ENCODE measurements around the gene MEF2D.
A peak's percentile ranks its signal among the peaks of the same experiment; 100 is the strongest.

MEF2D gene

GRCh38 chr1:156533568-156534220 lies 33.1 kb upstream of the MEF2D start:
- CTCF ChIA-PET: no interaction called here
- H3K27ac ChIP-seq (ENCODE audit: extremely low read depth, low read depth, low read length): no peak overlapping the region
- H3K4me1 ChIP-seq (ENCODE audit: control insufficient read depth, insufficient read depth, low read length): no peaks in the 10 kb centered on the region
- peaks cover 34 to 91% of the 10 kb centered on the region in 2 experiments for H3K36me3 ChIP-seq (ENCODE audit: control insufficient read depth in 2 of 2, insufficient read depth in 1 of 2, low read length in 2 of 2)
- H3K4me3 ChIP-seq (ENCODE audit: low read depth, low read length): no peak overlapping the region
- POLR2A ChIA-PET: no interaction called here
- TF ChIP-seq PRDM10 (tag by site-specific recombination; IDR thresholded peaks at IDR 0.05) (0 out of 2 replicates have a peak, but pooled peaks have one; percentile 11), ZNF558 (tag by site-specific recombination; IDR thresholded peaks at IDR 0.05) (no peak)
- no peaks in the 10 kb centered on the region for H3K9me3 ChIP-seq (ENCODE audit: control insufficient read depth, insufficient read depth, low read depth, low read length)

GRCh38 chr1:156532374-156532773 lies 31.8 kb upstream of the MEF2D start:
- TF ChIP-seq ZSCAN4 (tag by site-specific recombination; IDR thresholded peaks at IDR 0.05) (no peak), ZNF701 (tag by site-specific recombination; IDR thresholded peaks at IDR 0.05) (no peak), ZNF362 (tag by site-specific recombination; IDR thresholded peaks at IDR 0.05) (no peak), ZBTB7A (tag by site-specific recombination; IDR thresholded peaks at IDR 0.05; ENCODE audit: low read depth) (no peak), ZSCAN30 (tag by site-specific recombination; IDR thresholded peaks at IDR 0.05) (no peak), ZNF223 (tag by site-specific recombination; IDR thresholded peaks at IDR 0.05) (no peak), ZNF843 (tag by site-specific recombination; IDR thresholded peaks at IDR 0.05) (no peak), ZNF398 (tag by site-specific recombination; IDR thresholded peaks at IDR 0.05) (no peak), ZNF211 (tag by site-specific recombination; IDR thresholded peaks at IDR 0.05; ENCODE audit: low read depth) (no peak), ZNF529 (tag by site-specific recombination; IDR thresholded peaks at IDR 0.05; ENCODE audit: insufficient replicate concordance) (no peak), HOXA7 (CRISPR knock-in tag; IDR thresholded peaks at IDR 0.05; ENCODE audit: borderline replicate concordance) (no peak), ZNF214 (tag by site-specific recombination; IDR thresholded peaks at IDR 0.05; ENCODE audit: borderline replicate concordance) (no peak), ZNF121 (tag by site-specific recombination; IDR thresholded peaks at IDR 0.05) (no peak)
- POLR2A ChIA-PET: interaction anchor here (0.6 kb wide), 1 partner anchor 1613 kb away, joined by 4 read pairs; no protein-coding TSS in a partner anchor
- CTCF ChIA-PET: interaction anchor here (0.7 kb wide), 1 partner anchor 9 kb away, joined by 3 read pairs; no protein-coding TSS in a partner anchor

More at GRCh38 chr1:156532374-156532773, 31.8 kb upstream of the MEF2D start:
- no peak overlapping the region for H3K4me3 ChIP-seq (ENCODE audit: low read depth, low read length)
- no peak overlapping the region for H3K27ac ChIP-seq (ENCODE audit: extremely low read depth, low read depth, low read length)
- peaks cover 33 to 96% of the 10 kb centered on the region in 2 experiments for H3K36me3 ChIP-seq (ENCODE audit: control insufficient read depth in 2 of 2, insufficient read depth in 1 of 2, low read length in 2 of 2)
- H3K4me1 ChIP-seq (ENCODE audit: control insufficient read depth, insufficient read depth, low read length): no peaks in the 10 kb centered on the region
- no peaks in the 10 kb centered on the region for H3K9me3 ChIP-seq (ENCODE audit: control insufficient read depth, insufficient read depth, low read depth, low read length)
